Tibial artery (tissue), 4 donors: ENCODE results near the gene TAPBP.
A peak's percentile ranks its signal among the peaks of the same experiment; 100 is the strongest.

ENCODE experiments used
- DNase-seq, 2 donors: peaks; one replicate each; pipeline ENCODE4 v3.0.0-alpha.2; 2019
- H3K27ac ChIP-seq, 2 donors: fragments of 200-600 bp; sonication (generic) in 1 of 2; 1 replicate in 1 of 2; 2 replicates in 1 of 2; pipeline ENCODE4 v1.5.1; 2018 to 2019; ENCODE audit warnings: mild to moderate bottlenecking in 1 of 2
- H3K27me3 ChIP-seq, 2 donors: fragments of 200-600 bp; sonication (generic) in 1 of 2; one replicate each; pipeline versions ENCODE4 v1.5.1 to v1.6.0; 2016 to 2019
- H3K36me3 ChIP-seq, 3 donors: fragments of 200-600 bp; sonication (generic) in 2 of 3; one replicate each; pipeline ENCODE4 v1.5.1; 2016 to 2019; ENCODE audit warnings: mild to moderate bottlenecking in 2 of 3
- H3K4me1 ChIP-seq, 4 donors: fragments of 200-600 bp; sonication (generic) in 2 of 4; 1 replicate in 3 of 4; 2 replicates in 1 of 4; pipeline ENCODE4 v1.5.1; 2016 to 2019
- H3K4me3 ChIP-seq, 2 donors: fragments of 200-600 bp; sonication (generic) in 1 of 2; 1 replicate in 1 of 2; 2 replicates in 1 of 2; pipeline ENCODE4 v1.5.1; 2018 to 2019; ENCODE audit warnings: mild to moderate bottlenecking in 2 of 2
- H3K9me3 ChIP-seq, 3 donors: fragments of 200-600 bp; sonication (generic) in 1 of 3; one replicate each; pipeline ENCODE4 v1.5.1; 2016 to 2019
- CTCF ChIP-seq, 2 experiments: fragments of 200-600 bp in 1 of 2; fragments of 450-650 bp in 1 of 2; IDR thresholded peaks; one replicate each; pipeline ENCODE4 v1.5.1; 2017 to 2019; ENCODE audit warnings: antibody characterized with exemption in 2 of 2, mild to moderate bottlenecking in 1 of 2, moderate library complexity in 1 of 2
- intact Hi-C: fragments of 100-400 bp; cut with DNase I; formaldehyde crosslinking; loops from one replicate; pipeline ENCODE4 v1.15.0; 2023; ENCODE audit warnings: low total_unique reads

TAPBP gene

GRCh38 chr6:33273924-33274902, 39.7 kb downstream of the TAPBP start:
- no peak overlapping the region for H3K27ac ChIP-seq
- intact Hi-C loops = no loop called here
- no peaks in the 10 kb centered on the region for H3K9me3 ChIP-seq
- no peak for TF ChIP-seq CTCF (IDR thresholded peaks at IDR 0.05)
- H3K36me3 ChIP-seq = peaks cover 18 to 48% (median 24%) of the 10 kb centered on the region in 3 donors
- H3K4me3 ChIP-seq = no peak overlapping the region
- H3K27me3 ChIP-seq = no peaks in the 10 kb centered on the region
- peaks cover 6 to 73% (median 59%) of the 10 kb centered on the region in 4 donors for H3K4me1 ChIP-seq
- DNase-seq = no peak

GRCh38 chr6:33273129-33273923, 40.6 kb downstream of the TAPBP start:
- intact Hi-C loops = no loop called here
- DNase-seq = no peak
- Histone ChIP-seq H3K9me3 (no peaks in the 10 kb centered on the region), H3K4me1 (peaks cover 6 to 67% (median 57%) of the 10 kb centered on the region in 4 donors), H3K36me3 (peaks cover 27 to 48% (median 27%) of the 10 kb centered on the region in 3 donors), H3K27me3 (no peaks in the 10 kb centered on the region), H3K4me3 (peak overlapping the region in 1 of 2 donors; percentile 91), H3K27ac (peak overlapping the region; percentile 91 to 95)
- TF ChIP-seq CTCF (IDR thresholded peaks at IDR 0.05) = no peak

GRCh38 chr6:33272275-33273128, 41.4 kb downstream of the TAPBP start:
- peak overlapping the region; percentile 60 to 91 for H3K4me3 ChIP-seq
- no peak for DNase-seq
- H3K27me3 ChIP-seq = no peaks in the 10 kb centered on the region
- H3K36me3 ChIP-seq = peaks cover 35 to 55% (median 35%) of the 10 kb centered on the region in 3 donors
- intact Hi-C loops = no loop called here
- TF ChIP-seq CTCF (IDR thresholded peaks at IDR 0.05) = no peak
- no peaks in the 10 kb centered on the region for H3K9me3 ChIP-seq
- peak overlapping the region; percentile 91 to 95 for H3K27ac ChIP-seq
- H3K4me1 ChIP-seq = peaks cover 6 to 58% (median 53%) of the 10 kb centered on the region in 4 donors

GRCh38 chr6:33271468-33272274, 42.2 kb downstream of the TAPBP start, which contains the start of the genes RPS18 and VPS52:
RPS18 (plus strand) TSS chr6:33272075; CDS start chr6:33272120, 45 bp downstream.
VPS52 (minus strand) TSS chr6:33271876; CDS start chr6:33271675, 201 bp downstream.
- peak within 1 kb of the TSS; percentile 60 to 91 for H3K4me3 ChIP-seq
- H3K27ac ChIP-seq = peak within 1 kb of the TSS; percentile 91 to 95
- no peaks in the 10 kb centered on the region for H3K27me3 ChIP-seq
- DNase-seq = peak; percentile 96
- H3K4me1 ChIP-seq = peaks cover 5 to 55% (median 50%) of the 10 kb centered on the region in 4 donors
- H3K36me3 ChIP-seq = peaks cover 44 to 63% (median 44%) of the 10 kb centered on the region in 3 donors
- TF ChIP-seq CTCF (IDR thresholded peaks at IDR 0.05) = no peak
- H3K9me3 ChIP-seq = no peaks in the 10 kb centered on the region
- intact Hi-C loops = no loop called here
